ENCODE measurements around the gene TNNT2.

- TF ChIP-seq, protein P1, sequence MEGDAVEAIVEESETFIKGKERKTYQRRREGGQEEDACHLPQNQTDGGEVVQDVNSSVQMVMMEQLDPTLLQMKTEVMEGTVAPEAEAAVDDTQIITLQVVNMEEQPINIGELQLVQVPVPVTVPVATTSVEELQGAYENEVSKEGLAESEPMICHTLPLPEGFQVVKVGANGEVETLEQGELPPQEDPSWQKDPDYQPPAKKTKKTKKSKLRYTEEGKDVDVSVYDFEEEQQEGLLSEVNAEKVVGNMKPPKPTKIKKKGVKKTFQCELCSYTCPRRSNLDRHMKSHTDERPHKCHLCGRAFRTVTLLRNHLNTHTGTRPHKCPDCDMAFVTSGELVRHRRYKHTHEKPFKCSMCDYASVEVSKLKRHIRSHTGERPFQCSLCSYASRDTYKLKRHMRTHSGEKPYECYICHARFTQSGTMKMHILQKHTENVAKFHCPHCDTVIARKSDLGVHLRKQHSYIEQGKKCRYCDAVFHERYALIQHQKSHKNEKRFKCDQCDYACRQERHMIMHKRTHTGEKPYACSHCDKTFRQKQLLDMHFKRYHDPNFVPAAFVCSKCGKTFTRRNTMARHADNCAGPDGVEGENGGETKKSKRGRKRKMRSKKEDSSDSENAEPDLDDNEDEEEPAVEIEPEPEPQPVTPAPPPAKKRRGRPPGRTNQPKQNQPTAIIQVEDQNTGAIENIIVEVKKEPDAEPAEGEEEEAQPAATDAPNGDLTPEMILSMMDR (IDR thresholded peaks at IDR 0.05) = no peak
- TF ChIP-seq POLR2AphosphoS5 (IDR thresholded peaks at IDR 0.05) = no peak
Observed at GRCh38 chr1:201381130-201381529, 3.6 kb upstream of the TNNT2 start.

All from stomach (tissue), 4 donors.